Neural progenitor cell (in vitro differentiated cells): ENCODE measurements around the gene NCOR1. TPM values are rescaled to one million over a fixed set of nuclear protein-coding genes. Genes with fewer than 3 reads are reported as not detected.

Experiments used
- DNase-seq: peaks from one replicate; pipeline ENCODE4 v3.0.0-alpha.2; 2016; ENCODE audit warnings: low spot score
- H2AFZ ChIP-seq: fragments of 200-600 bp; sonication (generic); replicated peaks from 2 replicates; pipeline ENCODE4 v1.6.1; 2016; ENCODE audit warnings: antibody characterized with exemption
- H3F3A ChIP-seq: fragments of 200-600 bp; sonication (generic); 2 replicates; pipeline ENCODE4 v1.6.1; 2016; ENCODE audit warnings: antibody characterized with exemption, low read depth
- H3K27ac ChIP-seq: fragments of 200-600 bp; sonication (generic); 2 replicates; pipeline ENCODE4 v1.5.1; 2016; ENCODE audit warnings: mild to moderate bottlenecking
- H3K27me3 ChIP-seq: fragments of 200-600 bp; sonication (generic); 2 replicates; pipeline ENCODE4 v1.6.1; 2016; ENCODE audit warnings: mild to moderate bottlenecking, moderate library complexity
- H3K36me3 ChIP-seq: fragments of 200-600 bp; sonication (generic); 2 replicates; pipeline ENCODE4 v1.5.1; 2016
- H3K4me1 ChIP-seq: fragments of 200-600 bp; sonication (generic); 2 replicates; pipeline ENCODE4 v1.6.1; 2016; ENCODE audit warnings: mixed run types
- H3K4me2 ChIP-seq: fragments of 200-600 bp; sonication (generic); 2 replicates; pipeline ENCODE4 v1.6.1; 2016
- H3K4me3 ChIP-seq: fragments of 200-600 bp; sonication (generic); 2 replicates; pipeline ENCODE4 v1.5.1; 2016
- H3K79me2 ChIP-seq: fragments of 200-600 bp; sonication (generic); 2 replicates; pipeline ENCODE4 v1.6.1; 2016; ENCODE audit warnings: low read depth
- H3K9ac ChIP-seq: fragments of 200-600 bp; sonication (generic); 2 replicates; pipeline ENCODE4 v1.6.1; 2016
- H3K9me3 ChIP-seq: fragments of 200-600 bp; sonication (generic); 2 replicates; pipeline ENCODE4 v1.5.1; 2016; ENCODE audit warnings: low read depth
- H4K20me1 ChIP-seq: fragments of 200-600 bp; sonication (generic); 2 replicates; pipeline ENCODE4 v1.6.1; 2016; ENCODE audit warnings: low read depth
- H3K27ac Mint-ChIP-seq: 3 replicates; pipeline ENCODE4 v1.8.0; 2021; ENCODE audit warnings: mixed read lengths
- H3K27me3 Mint-ChIP-seq: 2 replicates; pipeline ENCODE4 v1.8.0; 2022; ENCODE audit warnings: low read depth, mild to moderate bottlenecking, inconsistent platforms, moderate library complexity, mixed read lengths; ENCODE audit not compliant: insufficient read depth
- H3K36me3 Mint-ChIP-seq: 3 replicates; pipeline ENCODE4 v1.8.0; 2021; ENCODE audit warnings: mixed read lengths
- H3K4me1 Mint-ChIP-seq: 3 replicates; pipeline ENCODE4 v1.8.0; 2021; ENCODE audit warnings: mixed read lengths
- H3K4me3 Mint-ChIP-seq: 3 replicates; pipeline ENCODE4 v1.8.0; 2021; ENCODE audit warnings: mild to moderate bottlenecking, moderate library complexity, mixed read lengths
- H3K9me3 Mint-ChIP-seq: 3 replicates; pipeline ENCODE4 v1.8.0; 2020; ENCODE audit warnings: mixed read lengths
- EZH2 ChIP-seq: fragments of 200-600 bp; sonication (generic); IDR thresholded peaks from 2 replicates; pipeline ENCODE4 v1.6.1; 2017; ENCODE audit warnings: antibody characterized with exemption, mild to moderate bottlenecking, moderate library complexity
- EZH2phosphoT487 ChIP-seq: fragments of 200-600 bp; sonication (generic); IDR thresholded peaks from 2 replicates; pipeline ENCODE4 v1.6.1; 2017; ENCODE audit warnings: antibody characterized with exemption
- total RNA-seq: library from RNA; depleted of rRNA; stranded (reverse); fragments of >200 nt; gene quantifications from 2 replicates; pipeline ENCODE4 v1.2.3, GENCODE V29; 2015; ENCODE audit warnings: low replicate concordance
- TF ChIP-seq, protein P1 (sequence below): fragments of 200-600 bp; sonication (generic); IDR thresholded peaks from 2 replicates; pipeline ENCODE4 v1.5.1; 2017; ENCODE audit warnings: antibody characterized with exemption, mild to moderate bottlenecking

NCOR1 gene
- total RNA-seq, 1 donor from 2014 or later = 86.8 TPM

DNA sequence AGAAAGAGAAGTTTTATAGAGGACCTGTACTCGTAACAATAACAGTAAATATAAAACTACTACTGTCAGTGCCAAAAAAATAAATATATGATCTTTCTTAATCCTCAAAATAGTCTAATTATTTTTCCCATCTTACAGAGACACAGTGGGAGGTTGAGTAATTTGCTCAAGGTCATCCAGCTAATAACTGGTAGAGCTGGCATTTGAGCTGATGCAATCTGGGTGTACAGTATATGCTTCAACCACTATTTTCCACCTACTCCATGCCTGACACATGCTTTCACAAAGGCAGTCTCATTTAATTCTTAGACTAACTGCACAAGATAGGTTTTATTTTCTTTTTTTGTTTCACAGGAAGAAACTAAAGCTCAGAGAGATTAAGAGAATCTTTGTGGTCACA lies 35.3 kb upstream of the NCOR1 start:
- Histone ChIP-seq H3F3A (peaks cover 10% of the 10 kb centered on the region), H3K4me1 (peaks cover 10% of the 10 kb centered on the region), H3K4me2 (no peak overlapping the region), H4K20me1 (peaks cover 28% of the 10 kb centered on the region), H3K9me3 (no peaks in the 10 kb centered on the region), H3K36me3 (no peaks in the 10 kb centered on the region), H2AFZ (no peak overlapping the region), H3K27me3 (no peaks in the 10 kb centered on the region), H3K27ac (no peak overlapping the region), H3K79me2 (no peaks in the 10 kb centered on the region), H3K4me3 (no peak overlapping the region), H3K9ac (no peak overlapping the region)
- Mint-ChIP-seq H3K4me3 (no peak overlapping the region), H3K27me3 (no peaks in the 10 kb centered on the region), H3K4me1 (peaks cover 12% of the 10 kb centered on the region), H3K27ac (no peak overlapping the region), H3K36me3 (peaks cover 6% of the 10 kb centered on the region), H3K9me3 (no peaks in the 10 kb centered on the region)
- TF ChIP-seq EZH2phosphoT487 = no peak
- TF ChIP-seq EZH2 = no peak
- no peak for DNase-seq

DNA sequence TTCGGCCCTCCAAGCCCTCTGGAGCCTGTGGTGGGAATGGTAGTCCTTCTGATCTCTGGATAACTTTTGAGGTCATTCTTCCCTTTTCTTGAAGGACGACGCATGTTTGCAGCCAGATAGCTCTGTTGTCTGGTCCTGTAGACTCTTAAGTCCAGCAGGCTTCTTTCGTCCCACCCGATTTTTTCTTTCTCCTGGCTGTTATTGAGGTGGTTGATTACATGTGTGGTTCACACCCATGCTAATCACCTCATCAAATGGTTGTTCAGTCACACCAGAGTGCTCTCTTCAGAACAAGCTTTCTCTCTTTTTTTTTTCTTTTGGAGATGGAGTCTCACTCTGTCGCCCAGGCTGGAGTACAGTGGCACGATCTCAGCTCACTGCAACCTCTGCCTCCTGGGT lies 32.3 kb upstream of the NCOR1 start:
- H3K4me3 ChIP-seq = no peak overlapping the region
- Mint-ChIP-seq H3K4me3 (no peak overlapping the region), H3K27ac (no peak overlapping the region), H3K27me3 (no peaks in the 10 kb centered on the region), H3K9me3 (no peaks in the 10 kb centered on the region), H3K36me3 (peaks cover 5% of the 10 kb centered on the region), H3K4me1 (peaks cover 7% of the 10 kb centered on the region)
- no peak overlapping the region for H3K9ac ChIP-seq
- no peak for TF ChIP-seq EZH2
- no peak for TF ChIP-seq EZH2phosphoT487
- TF ChIP-seq, protein P1, sequence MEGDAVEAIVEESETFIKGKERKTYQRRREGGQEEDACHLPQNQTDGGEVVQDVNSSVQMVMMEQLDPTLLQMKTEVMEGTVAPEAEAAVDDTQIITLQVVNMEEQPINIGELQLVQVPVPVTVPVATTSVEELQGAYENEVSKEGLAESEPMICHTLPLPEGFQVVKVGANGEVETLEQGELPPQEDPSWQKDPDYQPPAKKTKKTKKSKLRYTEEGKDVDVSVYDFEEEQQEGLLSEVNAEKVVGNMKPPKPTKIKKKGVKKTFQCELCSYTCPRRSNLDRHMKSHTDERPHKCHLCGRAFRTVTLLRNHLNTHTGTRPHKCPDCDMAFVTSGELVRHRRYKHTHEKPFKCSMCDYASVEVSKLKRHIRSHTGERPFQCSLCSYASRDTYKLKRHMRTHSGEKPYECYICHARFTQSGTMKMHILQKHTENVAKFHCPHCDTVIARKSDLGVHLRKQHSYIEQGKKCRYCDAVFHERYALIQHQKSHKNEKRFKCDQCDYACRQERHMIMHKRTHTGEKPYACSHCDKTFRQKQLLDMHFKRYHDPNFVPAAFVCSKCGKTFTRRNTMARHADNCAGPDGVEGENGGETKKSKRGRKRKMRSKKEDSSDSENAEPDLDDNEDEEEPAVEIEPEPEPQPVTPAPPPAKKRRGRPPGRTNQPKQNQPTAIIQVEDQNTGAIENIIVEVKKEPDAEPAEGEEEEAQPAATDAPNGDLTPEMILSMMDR = no peak
- no peak overlapping the region for H2AFZ ChIP-seq
- H3F3A ChIP-seq = no peaks in the 10 kb centered on the region
- H3K79me2 ChIP-seq = no peaks in the 10 kb centered on the region
- peaks cover 8% of the 10 kb centered on the region for H4K20me1 ChIP-seq
- peaks cover 3% of the 10 kb centered on the region for H3K4me1 ChIP-seq
- H3K27me3 ChIP-seq = no peaks in the 10 kb centered on the region
- no peaks in the 10 kb centered on the region for H3K36me3 ChIP-seq
- H3K27ac ChIP-seq = no peak overlapping the region
- no peak for DNase-seq
- H3K9me3 ChIP-seq = no peaks in the 10 kb centered on the region
- no peak overlapping the region for H3K4me2 ChIP-seq

DNA sequence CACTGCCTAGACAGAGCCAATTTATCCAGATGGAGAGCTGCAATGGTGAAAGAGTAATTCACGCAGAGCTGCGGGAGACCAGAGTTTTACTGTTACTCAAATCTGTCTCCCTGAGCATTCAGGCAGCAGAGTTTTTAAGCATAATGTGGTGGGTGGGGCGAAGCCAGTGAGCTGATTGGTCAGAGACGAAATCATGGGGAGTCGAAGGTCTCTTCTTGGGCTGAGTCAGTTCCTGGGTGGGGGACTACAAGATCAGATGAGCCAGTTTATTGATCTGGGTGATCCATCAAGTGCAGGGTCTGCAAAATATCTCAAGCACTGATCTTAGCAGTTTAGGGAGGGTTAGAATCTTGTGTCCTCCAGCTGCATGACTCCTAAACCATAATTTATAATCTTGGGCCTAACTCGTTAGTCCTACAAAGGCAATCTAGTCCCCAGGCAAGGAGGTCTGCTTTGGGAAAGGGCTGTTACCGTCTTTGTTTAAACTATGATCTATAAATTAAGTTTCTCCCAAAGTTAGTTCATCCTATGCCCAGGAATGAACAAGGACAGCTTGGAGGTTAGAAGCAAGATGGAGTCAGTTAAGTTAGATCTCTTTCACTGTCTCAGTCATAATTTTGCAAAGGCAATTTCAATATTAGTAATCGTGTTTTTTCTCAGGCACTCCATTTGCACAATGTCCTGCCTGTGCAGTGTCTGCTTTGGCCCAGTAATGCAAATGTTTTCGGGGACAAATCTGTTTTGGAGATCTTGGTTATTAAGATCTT lies 28.6 kb upstream of the NCOR1 start:
- no peaks in the 10 kb centered on the region for H3K79me2 ChIP-seq
- H3K4me2 ChIP-seq = no peak overlapping the region
- no peaks in the 10 kb centered on the region for H3K27me3 ChIP-seq
- no peak overlapping the region for H3K27ac ChIP-seq
- H3K4me3 ChIP-seq = no peak overlapping the region
- no peak for DNase-seq
- peaks cover 7% of the 10 kb centered on the region for H3K4me1 Mint-ChIP-seq
- H3K9ac ChIP-seq = no peak overlapping the region
- H3K9me3 ChIP-seq = no peaks in the 10 kb centered on the region
- peaks cover 3% of the 10 kb centered on the region for H3K4me1 ChIP-seq
- no peaks in the 10 kb centered on the region for H3F3A ChIP-seq
- TF ChIP-seq EZH2 = no peak
- no peak for TF ChIP-seq EZH2phosphoT487
- TF ChIP-seq, protein P1 = no peak
- H3K4me3 Mint-ChIP-seq = no peak overlapping the region
- peaks cover 7% of the 10 kb centered on the region for H3K36me3 Mint-ChIP-seq
- no peaks in the 10 kb centered on the region for H4K20me1 ChIP-seq
- H2AFZ ChIP-seq = no peak overlapping the region
- H3K36me3 ChIP-seq = no peaks in the 10 kb centered on the region
- H3K9me3 Mint-ChIP-seq = no peaks in the 10 kb centered on the region
- peak overlapping the region; percentile 9 for H3K27ac Mint-ChIP-seq
- H3K27me3 Mint-ChIP-seq = no peaks in the 10 kb centered on the region

DNA sequence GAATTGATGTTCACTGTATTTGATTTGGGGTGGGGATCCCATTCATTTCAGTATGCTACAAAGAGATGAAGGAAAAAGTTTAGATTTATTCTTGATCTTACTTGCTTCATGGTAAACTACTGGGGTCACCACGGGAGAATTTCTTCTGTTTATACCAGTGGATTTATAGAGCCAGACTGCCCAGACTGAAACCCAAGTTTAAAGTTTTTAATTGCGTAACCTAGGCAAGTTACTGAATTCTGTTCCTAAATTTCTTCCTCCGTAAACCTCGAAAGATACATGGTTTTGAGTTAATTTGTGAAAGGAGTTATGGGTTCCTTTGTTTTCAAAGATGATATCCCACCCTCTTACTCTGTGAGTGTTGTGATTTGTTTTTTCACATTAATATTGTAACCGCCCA lies 28.1 kb upstream of the NCOR1 start:
- Mint-ChIP-seq H3K4me3 (no peak overlapping the region), H3K36me3 (peaks cover 7% of the 10 kb centered on the region), H3K27ac (peak overlapping the region; percentile 9), H3K9me3 (no peaks in the 10 kb centered on the region), H3K27me3 (no peaks in the 10 kb centered on the region), H3K4me1 (peaks cover 7% of the 10 kb centered on the region)
- Histone ChIP-seq H3K4me1 (peaks cover 3% of the 10 kb centered on the region), H3K79me2 (no peaks in the 10 kb centered on the region), H3K36me3 (no peaks in the 10 kb centered on the region), H3K9ac (no peak overlapping the region), H2AFZ (no peak overlapping the region), H3K27ac (no peak overlapping the region), H3F3A (no peaks in the 10 kb centered on the region), H3K27me3 (no peaks in the 10 kb centered on the region), H4K20me1 (no peaks in the 10 kb centered on the region), H3K4me2 (no peak overlapping the region), H3K9me3 (no peaks in the 10 kb centered on the region), H3K4me3 (no peak overlapping the region)
- no peak for DNase-seq
- no peak for TF ChIP-seq EZH2phosphoT487
- TF ChIP-seq, protein P1 = no peak
- no peak for TF ChIP-seq EZH2
